MM.1S (cell line): ENCODE data around the gene CCN5.

Source experiments
- CTCF ChIP-seq: fragments of 300-600 bp; sonication (generic); IDR thresholded peaks from 2 replicates; pipeline ENCODE4 v1.5.1; 2016; ENCODE audit warnings: antibody characterized with exemption, low read length, mixed read lengths
- EZH2 ChIP-seq: fragments of 300-600 bp; sonication (generic); optimal IDR thresholded peaks from 2 replicates; pipeline ENCODE3; 2017; ENCODE audit warnings: low read depth, mild to moderate bottlenecking, antibody characterized with exemption, low read length, mixed read lengths
- EZH2phosphoT487 ChIP-seq: fragments of 300-600 bp; sonication (generic); IDR thresholded peaks from 2 replicates; pipeline ENCODE4 v1.6.1; 2018; ENCODE audit warnings: antibody characterized with exemption, low read length

- no peak for TF ChIP-seq EZH2
- no peak for TF ChIP-seq CTCF
- no peak for TF ChIP-seq EZH2phosphoT487
These were observed 19.8 kb downstream of the CCN5 start for GRCh38 chr20:44734938-44735337.
